ENCODE measurements around the gene ANXA2R. TPM values are rescaled to one million over a fixed set of nuclear protein-coding genes. Genes with fewer than 3 reads are reported as not detected.

Gene ANXA2R
- total RNA-seq, 2 donors from 2014 or later = 1.1 to 1.3 TPM

- DNase-seq = no peak
- no peaks in the 10 kb centered on the region for H3K4me1 ChIP-seq
- no peaks in the 10 kb centered on the region for H3K36me3 ChIP-seq
- TF ChIP-seq CTCF (IDR thresholded peaks at IDR 0.05) = no peak
- H3K27me3 ChIP-seq = peaks cover 3% of the 10 kb centered on the region
- peak overlapping the region in 1 of 2 donors; percentile 74 for H3K9ac ChIP-seq (ENCODE audit: low read depth in 2 of 2, low read length in 2 of 2)
- no peaks in the 10 kb centered on the region for H3K9me3 ChIP-seq
- intact Hi-C loops (cut with DNase I) = loop anchor here (5.0 kb wide), 1 partner anchor 36 kb away; the partner anchor contains the start of gene ANXA2R
- peak overlapping the region; percentile 55 for H3K4me3 ChIP-seq
- H3K27ac ChIP-seq = peak overlapping the region; percentile 98
These were observed 33.5 kb downstream of the ANXA2R start for GRCh38 chr5:43006424-43007202.

- Histone ChIP-seq H3K9ac (ENCODE audit: low read depth in 2 of 2, low read length in 2 of 2) (no peak overlapping the region), H3K4me3 (no peak overlapping the region), H3K9me3 (no peaks in the 10 kb centered on the region), H3K27ac (no peak overlapping the region), H3K4me1 (no peaks in the 10 kb centered on the region), H3K27me3 (peaks cover 8% of the 10 kb centered on the region), H3K36me3 (no peaks in the 10 kb centered on the region)
- DNase-seq = no peak
- intact Hi-C loops (cut with DNase I) = loop anchor here (5.0 kb wide), 1 partner anchor 37 kb away; the partner anchor contains the start of gene ANXA2R
- TF ChIP-seq CTCF (IDR thresholded peaks at IDR 0.05) = no peak
These were observed 35.1 kb downstream of the ANXA2R start for GRCh38 chr5:43005031-43005430.

GRCh38 chr5:43001748-43002147 is 38.4 kb downstream of the ANXA2R start:
- TF ChIP-seq CTCF (IDR thresholded peaks at IDR 0.05) = no peak
- intact Hi-C loops (cut with DNase I) = no loop called here
- H3K27me3 ChIP-seq = peaks cover 11% of the 10 kb centered on the region

GRCh38 chr5:43000914-43001313 is 39.2 kb downstream of the ANXA2R start:
- Histone ChIP-seq H3K9ac (ENCODE audit: low read depth in 2 of 2, low read length in 2 of 2) (no peak overlapping the region), H3K27ac (no peak overlapping the region)
- intact Hi-C loops (cut with DNase I) = no loop called here

More at GRCh38 chr5:43001748-43002147, 38.4 kb downstream of the ANXA2R start:
- Histone ChIP-seq H3K9me3 (no peaks in the 10 kb centered on the region), H3K4me1 (no peaks in the 10 kb centered on the region), H3K27ac (no peak overlapping the region), H3K9ac (ENCODE audit: low read depth in 2 of 2, low read length in 2 of 2) (no peak overlapping the region), H3K36me3 (no peaks in the 10 kb centered on the region), H3K4me3 (no peak overlapping the region)
- no peak for DNase-seq

More at GRCh38 chr5:43000914-43001313, 39.2 kb downstream of the ANXA2R start:
- DNase-seq = no peak
- Histone ChIP-seq H3K36me3 (no peaks in the 10 kb centered on the region), H3K9me3 (no peaks in the 10 kb centered on the region), H3K4me1 (no peaks in the 10 kb centered on the region), H3K27me3 (peaks cover 18% of the 10 kb centered on the region), H3K4me3 (no peak overlapping the region)
- TF ChIP-seq CTCF (IDR thresholded peaks at IDR 0.05) = no peak

All from colonic mucosa (tissue), 4 donors.